ENCODE results near the gene RGL4. TPM values are rescaled to one million over a fixed set of nuclear protein-coding genes. Genes with fewer than 3 reads are reported as not detected.

Gene RGL4
- total RNA-seq, 1 donor from 2014 or later = not detected

DNA sequence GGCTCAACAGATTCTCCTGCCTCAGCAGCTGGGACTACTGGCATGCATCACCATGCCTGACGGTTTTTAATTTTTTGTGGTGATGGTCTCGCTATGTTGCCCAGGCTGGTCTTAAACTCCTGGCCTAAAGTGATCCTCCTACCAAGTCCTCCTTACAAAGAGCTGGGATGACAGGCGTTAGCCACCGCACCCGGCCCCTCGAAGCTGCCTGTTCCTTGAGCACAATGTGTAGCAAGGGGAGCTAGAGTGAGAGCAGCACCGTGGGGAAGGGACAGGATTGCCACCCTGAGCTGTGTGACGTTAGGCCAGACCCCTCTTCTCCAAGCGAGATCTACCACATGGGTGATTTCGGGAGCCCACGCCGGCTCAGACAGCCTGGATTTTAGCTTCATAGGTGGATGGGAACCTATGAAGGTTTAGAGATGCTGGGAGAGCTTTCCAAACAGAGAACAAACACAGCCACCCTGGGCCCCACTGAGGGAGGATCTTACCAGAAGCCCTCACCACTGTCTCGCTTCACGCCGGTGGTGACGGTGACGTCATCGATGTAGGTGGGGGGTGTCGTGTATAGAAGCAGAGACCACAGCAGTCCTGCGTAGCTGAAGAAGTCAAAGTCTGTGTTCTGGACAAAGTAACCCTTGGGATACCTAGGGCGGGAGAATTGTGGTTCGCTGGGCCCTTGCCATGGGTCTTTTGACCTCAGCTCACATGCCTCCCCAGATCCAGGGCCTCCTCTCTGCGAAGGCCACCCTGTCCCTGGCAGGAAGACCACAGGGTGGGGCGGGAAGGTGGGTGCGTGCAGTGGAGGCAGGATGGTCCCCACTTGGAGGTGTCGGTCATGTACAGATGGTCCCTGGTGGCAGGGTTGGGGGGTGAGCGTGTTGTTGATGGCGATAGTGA lies 23.1 kb downstream of the RGL4 start:
- peaks cover 3% of the 10 kb centered on the region for H3K4me1 Mint-ChIP-seq (ENCODE audit: low read depth, unreplicated experiment)
- H3K4me3 Mint-ChIP-seq (ENCODE audit: unreplicated experiment) = no peak overlapping the region
- H4K20me1 ChIP-seq (ENCODE audit: insufficient read depth, low read length) = peaks cover 13% of the 10 kb centered on the region
- FAIRE-seq (no peak), DNase-seq (ENCODE audit: low read depth) (no peak)
- peaks cover 4% of the 10 kb centered on the region for H3K4me1 ChIP-seq (ENCODE audit: insufficient read depth, low read length)
- H3K27ac Mint-ChIP-seq (ENCODE audit: unreplicated experiment) = no peak overlapping the region
- peaks cover 18% of the 10 kb centered on the region for H3K36me3 Mint-ChIP-seq (ENCODE audit: low read depth, unreplicated experiment)
- H3K4me3 ChIP-seq (ENCODE audit: insufficient read depth, low read depth, low read length) = no peak overlapping the region
- H3K36me3 ChIP-seq (ENCODE audit: insufficient read depth, low read length) = peaks cover 9% of the 10 kb centered on the region
- no peak overlapping the region for H3K27ac ChIP-seq (ENCODE audit: low read depth, low read length)
- no peak overlapping the region for H2AFZ ChIP-seq (ENCODE audit: low read depth, low read length)
- no peaks in the 10 kb centered on the region for H3K27me3 Mint-ChIP-seq (ENCODE audit: low read depth, unreplicated experiment)
- H3K27me3 ChIP-seq (ENCODE audit: insufficient read depth, low read length) = no peaks in the 10 kb centered on the region
- no peaks in the 10 kb centered on the region for H3K9me3 Mint-ChIP-seq (ENCODE audit: unreplicated experiment)
- H3K9me3 ChIP-seq (ENCODE audit: insufficient read depth, low read depth, low read length) = no peaks in the 10 kb centered on the region
- H3K79me2 ChIP-seq (ENCODE audit: insufficient read depth, low read length) = peaks cover 13% of the 10 kb centered on the region
- TF ChIP-seq EZH2 (IDR thresholded peaks at IDR 0.05; ENCODE audit: insufficient read depth, low read length) = no peak
- TF ChIP-seq, protein P1, sequence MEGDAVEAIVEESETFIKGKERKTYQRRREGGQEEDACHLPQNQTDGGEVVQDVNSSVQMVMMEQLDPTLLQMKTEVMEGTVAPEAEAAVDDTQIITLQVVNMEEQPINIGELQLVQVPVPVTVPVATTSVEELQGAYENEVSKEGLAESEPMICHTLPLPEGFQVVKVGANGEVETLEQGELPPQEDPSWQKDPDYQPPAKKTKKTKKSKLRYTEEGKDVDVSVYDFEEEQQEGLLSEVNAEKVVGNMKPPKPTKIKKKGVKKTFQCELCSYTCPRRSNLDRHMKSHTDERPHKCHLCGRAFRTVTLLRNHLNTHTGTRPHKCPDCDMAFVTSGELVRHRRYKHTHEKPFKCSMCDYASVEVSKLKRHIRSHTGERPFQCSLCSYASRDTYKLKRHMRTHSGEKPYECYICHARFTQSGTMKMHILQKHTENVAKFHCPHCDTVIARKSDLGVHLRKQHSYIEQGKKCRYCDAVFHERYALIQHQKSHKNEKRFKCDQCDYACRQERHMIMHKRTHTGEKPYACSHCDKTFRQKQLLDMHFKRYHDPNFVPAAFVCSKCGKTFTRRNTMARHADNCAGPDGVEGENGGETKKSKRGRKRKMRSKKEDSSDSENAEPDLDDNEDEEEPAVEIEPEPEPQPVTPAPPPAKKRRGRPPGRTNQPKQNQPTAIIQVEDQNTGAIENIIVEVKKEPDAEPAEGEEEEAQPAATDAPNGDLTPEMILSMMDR (IDR thresholded peaks at IDR 0.05; ENCODE audit: insufficient read depth, low read depth, low read length) = no peak
- no peak overlapping the region for H3K9ac ChIP-seq (ENCODE audit: low read length)
- no peak overlapping the region for H3K4me2 ChIP-seq (ENCODE audit: low read length)

DNA sequence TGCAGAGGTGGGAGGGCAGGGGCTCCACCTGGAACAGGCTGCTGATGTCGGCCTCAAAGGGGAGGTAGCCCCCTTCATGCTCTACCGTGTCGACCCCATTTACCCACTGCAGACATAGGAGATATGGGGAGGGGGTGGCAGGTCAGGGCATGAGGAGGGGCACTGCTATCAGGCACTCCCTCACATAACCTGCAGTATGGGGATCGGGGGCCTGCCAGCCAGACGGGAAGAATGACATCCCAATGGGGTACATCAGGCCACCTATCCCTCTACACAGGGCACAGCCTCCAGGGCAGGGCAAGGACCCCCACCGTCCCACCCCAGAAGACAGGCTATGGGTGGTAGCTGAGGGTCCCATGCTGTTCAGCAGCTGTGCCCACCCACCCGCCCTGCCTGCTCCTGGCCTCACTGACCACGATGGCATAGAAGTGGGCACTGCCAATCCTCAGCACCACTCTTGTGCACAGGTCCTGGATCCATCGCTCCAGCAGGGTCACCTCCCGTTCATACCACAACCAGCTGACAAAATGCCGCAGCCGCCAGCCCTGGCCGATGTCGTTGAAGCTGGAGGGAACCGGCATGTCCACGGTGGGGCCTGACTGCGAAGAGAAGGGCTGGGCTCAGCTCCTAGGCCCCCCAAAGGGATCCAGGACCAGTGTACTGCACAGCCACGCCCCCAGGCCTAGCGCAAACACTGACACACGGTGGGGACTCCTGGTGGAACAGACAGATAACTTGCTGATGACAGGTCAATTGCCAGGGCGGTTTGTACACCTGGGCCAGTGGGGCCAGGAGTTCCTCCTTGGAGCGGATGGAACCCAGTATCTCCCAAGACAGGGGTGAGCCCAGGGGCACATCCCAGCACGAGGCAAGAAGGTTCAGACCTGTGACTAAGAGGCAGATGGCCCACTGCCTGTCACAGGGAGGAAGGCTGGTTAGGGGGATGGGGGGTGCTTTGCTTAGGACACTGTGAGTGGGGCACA lies 24.1 kb downstream of the RGL4 start:
- peaks cover 13% of the 10 kb centered on the region for H4K20me1 ChIP-seq (ENCODE audit: insufficient read depth, low read length)
- H3K9me3 ChIP-seq (ENCODE audit: insufficient read depth, low read depth, low read length) = no peaks in the 10 kb centered on the region
- DNase-seq (ENCODE audit: low read depth) = no peak
- H3K79me2 ChIP-seq (ENCODE audit: insufficient read depth, low read length) = peaks cover 13% of the 10 kb centered on the region
- H3K27ac ChIP-seq (ENCODE audit: low read depth, low read length) = no peak overlapping the region
- H3K4me3 Mint-ChIP-seq (ENCODE audit: unreplicated experiment) = peak overlapping the region; percentile 64
- H3K27ac Mint-ChIP-seq (ENCODE audit: unreplicated experiment) = no peak overlapping the region
- peaks cover 15% of the 10 kb centered on the region for H3K36me3 Mint-ChIP-seq (ENCODE audit: low read depth, unreplicated experiment)
- FAIRE-seq = no peak
- TF ChIP-seq EZH2 (IDR thresholded peaks at IDR 0.05; ENCODE audit: insufficient read depth, low read length) = no peak
- TF ChIP-seq, protein P1 (IDR thresholded peaks at IDR 0.05; ENCODE audit: insufficient read depth, low read depth, low read length) = no peak
- H3K36me3 ChIP-seq (ENCODE audit: insufficient read depth, low read length) = peaks cover 5% of the 10 kb centered on the region
- H3K27me3 ChIP-seq (ENCODE audit: insufficient read depth, low read length) = no peaks in the 10 kb centered on the region
- no peak overlapping the region for H2AFZ ChIP-seq (ENCODE audit: low read depth, low read length)
- peaks cover 4% of the 10 kb centered on the region for H3K4me1 ChIP-seq (ENCODE audit: insufficient read depth, low read length)
- no peaks in the 10 kb centered on the region for H3K27me3 Mint-ChIP-seq (ENCODE audit: low read depth, unreplicated experiment)
- no peak overlapping the region for H3K9ac ChIP-seq (ENCODE audit: low read length)
- no peak overlapping the region for H3K4me3 ChIP-seq (ENCODE audit: insufficient read depth, low read depth, low read length)
- H3K4me1 Mint-ChIP-seq (ENCODE audit: low read depth, unreplicated experiment) = no peaks in the 10 kb centered on the region
- no peaks in the 10 kb centered on the region for H3K9me3 Mint-ChIP-seq (ENCODE audit: unreplicated experiment)
- H3K4me2 ChIP-seq (ENCODE audit: low read length) = no peak overlapping the region

Measured in astrocyte (in vitro differentiated cells and primary cell).